HG02943 (cell line): Measurements from ENCODE around the gene CASQ2.
"Not testable (repeated sequence)": the region's sequence is repeated elsewhere in the genome, so short reads cannot be mapped to it uniquely, and the experiment has no call there.

Experiments used
- ATAC-seq: cut with Tn5 transposase; IDR thresholded peaks from one replicate; pipeline ENCODE4 v1.9.1; 2021; ENCODE audit warnings: mild to moderate bottlenecking, low read depth, moderate library complexity; ENCODE audit not compliant: unreplicated experiment

The CASQ2 gene

GRCh38 chr1:115781851-115782250 is 13.3 kb upstream of the CASQ2 start:
- ATAC-seq, result no peak

- no peak for ATAC-seq
Observed at GRCh38 chr1:115781343-115781742, 12.8 kb upstream of the CASQ2 start.

GRCh38 chr1:115780655-115781054 is 12.1 kb upstream of the CASQ2 start:
- ATAC-seq, result not testable (repeated sequence)

GRCh38 chr1:115779075-115779474 is 10.6 kb upstream of the CASQ2 start:
- ATAC-seq, result not testable (repeated sequence)

- no peak for ATAC-seq
Observed at GRCh38 chr1:115771847-115772457, 3.4 kb upstream of the CASQ2 start.

GRCh38 chr1:115771094-115771846 is 2.8 kb upstream of the CASQ2 start:
- no peak for ATAC-seq

GRCh38 chr1:115767403-115767802 is 1.1 kb downstream of the CASQ2 start:
- ATAC-seq, result no peak

- no peak for ATAC-seq
Observed at GRCh38 chr1:115765091-115765490, 3.4 kb downstream of the CASQ2 start.

GRCh38 chr1:115764541-115764940 is 4.0 kb downstream of the CASQ2 start:
- no peak for ATAC-seq

- ATAC-seq, result no peak
Observed at GRCh38 chr1:115762779-115763178, 5.7 kb downstream of the CASQ2 start.

GRCh38 chr1:115761601-115762302 is 6.8 kb downstream of the CASQ2 start:
- no peak for ATAC-seq

GRCh38 chr1:115757856-115758255 is 10.7 kb downstream of the CASQ2 start:
- ATAC-seq, result no peak

GRCh38 chr1:115757326-115757725 is 11.2 kb downstream of the CASQ2 start:
- no peak for ATAC-seq

GRCh38 chr1:115755456-115756370 is 12.8 kb downstream of the CASQ2 start:
- ATAC-seq, result no peak

- ATAC-seq, result no peak
Observed at GRCh38 chr1:115753830-115754229, 14.7 kb downstream of the CASQ2 start.

GRCh38 chr1:115753361-115753760 is 15.2 kb downstream of the CASQ2 start:
- ATAC-seq, result no peak

GRCh38 chr1:115748401-115749150 is 19.9 kb downstream of the CASQ2 start:
- no peak for ATAC-seq

- no peak for ATAC-seq
Observed at GRCh38 chr1:115746021-115746690, 22.4 kb downstream of the CASQ2 start.

GRCh38 chr1:115744646-115745275 is 23.8 kb downstream of the CASQ2 start:
- ATAC-seq, result no peak
